ENCODE data around the gene BTBD2.

DNA sequence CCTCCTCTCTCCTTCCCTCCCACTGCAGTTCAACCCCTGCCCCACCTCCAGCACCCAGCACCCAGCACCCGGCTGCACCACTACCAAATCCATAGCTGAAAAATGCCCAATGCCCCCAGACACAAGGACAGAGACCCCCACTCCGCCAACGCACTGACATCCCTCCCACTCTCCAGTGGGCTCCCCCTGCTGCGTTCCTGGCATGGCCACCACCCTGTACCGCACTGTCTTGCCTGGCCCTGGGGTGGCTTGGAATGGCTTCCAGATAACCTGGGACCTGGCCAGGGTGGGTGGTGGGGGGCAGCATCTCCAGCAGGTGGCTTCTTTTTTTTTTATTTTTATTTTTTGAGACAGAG lies 41.3 kb upstream of the BTBD2 start:
- TF ChIP-seq EZH2 (IDR thresholded peaks at IDR 0.05) (no peak), POLR2AphosphoS5 (IDR thresholded peaks at IDR 0.05; ENCODE audit: borderline replicate concordance, low read depth, low read length) (no peak), FOXP2 (optimal IDR thresholded peaks at IDR 0.05; ENCODE audit: control extremely low read depth, extremely low read length, insufficient read depth) (no peak)

Measured in SK-N-MC (cell line).